Cardiac muscle cell (in vitro differentiated cells and primary cell): Measurements from ENCODE around the gene SWAP70. TPM values are rescaled to one million over a fixed set of nuclear protein-coding genes. Genes with fewer than 3 reads are reported as not detected.
A peak's percentile ranks its signal among the peaks of the same experiment; 100 is the strongest.

ENCODE experiments used
- DNase-seq, 2 donors: peaks; one replicate each; pipeline versions ENCODE4 v3.0.0 to v3.0.0-alpha.2; 2010 to 2017; ENCODE audit warnings: low read depth in 1 of 2, low spot score in 1 of 2
- H3K27ac ChIP-seq: fragments of 200-600 bp; sonication (generic); 2 replicates; pipeline ENCODE4 v1.5.1; 2016
- H3K27me3 ChIP-seq: fragments of 200-600 bp; sonication (generic); 2 replicates; pipeline ENCODE4 v1.6.0; 2016; ENCODE audit warnings: control low read depth
- H3K36me3 ChIP-seq: fragments of 200-600 bp; sonication (generic); 2 replicates; pipeline ENCODE4 v1.5.1; 2016; ENCODE audit warnings: control low read depth
- H3K4me1 ChIP-seq: fragments of 200-600 bp; sonication (generic); 2 replicates; pipeline ENCODE4 v1.8.1; 2017; ENCODE audit warnings: low read depth, mild to moderate bottlenecking, mixed run types
- H3K4me3 ChIP-seq: fragments of 200-600 bp; sonication (generic); 2 replicates; pipeline ENCODE4 v1.5.1; 2016; ENCODE audit warnings: mild to moderate bottlenecking
- H3K9me3 ChIP-seq: fragments of 200-600 bp; sonication (generic); 2 replicates; pipeline ENCODE4 v1.5.1; 2017; ENCODE audit warnings: low read depth, mild to moderate bottlenecking, control low read depth
- CTCF ChIP-seq: IDR thresholded peaks from 2 replicates; pipeline ENCODE4 v1.5.1; 2012; ENCODE audit warnings: low read depth, mild to moderate bottlenecking, low read length
- polyA plus RNA-seq: library from polyadenylated mRNA; unstranded; fragments of >200 nt; fragmentation: Nextera tagmentation; extraction: Ambion mirVana; gene quantifications from 2 replicates; pipeline ENCODE4 v1.2.1, GENCODE V29; 2016
- total RNA-seq: library from RNA; depleted of rRNA; stranded (reverse); fragments of >200 nt; gene quantifications from 2 replicates; pipeline ENCODE4 v1.2.3, GENCODE V29; 2016

Gene SWAP70
- total and polyA plus RNA-seq, 2 experiments from 2014 or later, result 10.9 to 11.1 TPM

GRCh38 chr11:9651899-9652748, 11.8 kb upstream of the SWAP70 start:
- H3K27me3 ChIP-seq, result no peaks in the 10 kb centered on the region
- H3K36me3 ChIP-seq, result no peaks in the 10 kb centered on the region
- H3K9me3 ChIP-seq, result no peaks in the 10 kb centered on the region
- H3K4me3 ChIP-seq, result no peak overlapping the region
- H3K27ac ChIP-seq, result peak overlapping the region; percentile 11
- no peak for TF ChIP-seq CTCF
- no peaks in the 10 kb centered on the region for H3K4me1 ChIP-seq
- no peak for DNase-seq

- no peak for DNase-seq
- H3K27me3 ChIP-seq, result no peaks in the 10 kb centered on the region
- no peak overlapping the region for H3K4me3 ChIP-seq
- no peaks in the 10 kb centered on the region for H3K4me1 ChIP-seq
- TF ChIP-seq CTCF, result no peak
- no peaks in the 10 kb centered on the region for H3K9me3 ChIP-seq
- no peak overlapping the region for H3K27ac ChIP-seq
- no peaks in the 10 kb centered on the region for H3K36me3 ChIP-seq
Measured at GRCh38 chr11:9653871-9654270, 10.0 kb upstream of the SWAP70 start.

- no peak for DNase-seq
- Histone ChIP-seq H3K4me3 (no peak overlapping the region), H3K36me3 (no peaks in the 10 kb centered on the region), H3K9me3 (no peaks in the 10 kb centered on the region), H3K4me1 (no peaks in the 10 kb centered on the region), H3K27ac (no peak overlapping the region), H3K27me3 (no peaks in the 10 kb centered on the region)
- no peak for TF ChIP-seq CTCF
Measured at GRCh38 chr11:9656864-9657263, 7.0 kb upstream of the SWAP70 start.

GRCh38 chr11:9657531-9657930, 6.3 kb upstream of the SWAP70 start:
- no peaks in the 10 kb centered on the region for H3K27me3 ChIP-seq
- H3K36me3 ChIP-seq, result no peaks in the 10 kb centered on the region
- no peak overlapping the region for H3K4me3 ChIP-seq
- no peak for TF ChIP-seq CTCF
- DNase-seq, result no peak
- H3K9me3 ChIP-seq, result no peaks in the 10 kb centered on the region
- no peak overlapping the region for H3K27ac ChIP-seq
- H3K4me1 ChIP-seq, result no peaks in the 10 kb centered on the region

GRCh38 chr11:9660886-9661285, 3.0 kb upstream of the SWAP70 start:
- Histone ChIP-seq H3K27ac (no peak overlapping the region), H3K4me3 (no peak overlapping the region), H3K9me3 (no peaks in the 10 kb centered on the region), H3K4me1 (no peaks in the 10 kb centered on the region), H3K27me3 (no peaks in the 10 kb centered on the region), H3K36me3 (no peaks in the 10 kb centered on the region)
- TF ChIP-seq CTCF, result no peak
- peak in 1 of 2 donors; percentile 8 for DNase-seq
